ENCODE data around the gene ZNF587B.

- TF ChIP-seq TAF1 (IDR thresholded peaks at IDR 0.05; ENCODE audit: low read depth) = no peak
- TF ChIP-seq CEBPB (IDR thresholded peaks at IDR 0.05) = no peak
- TF ChIP-seq EP300 (IDR thresholded peaks at IDR 0.05; ENCODE audit: borderline replicate concordance) = no peak
- TF ChIP-seq ZBTB7A (IDR thresholded peaks at IDR 0.05; ENCODE audit: low read depth) = no peak
Observed at GRCh38 chr19:57867868-57868492, 37.9 kb downstream of the ZNF587B start.
